Gastrocnemius medialis (tissue), 4 donors: ENCODE results near the gene NCAM2. TPM values are rescaled to one million over a fixed set of nuclear protein-coding genes. Genes with fewer than 3 reads are reported as not detected.

Experiments used
- ATAC-seq, 2 donors: fragments of 150-250 bp; one replicate each; pipeline ENCODE4 v1.9.1; 2016
- DNase-seq, 2 donors: peaks; one replicate each; pipeline ENCODE4 v3.0.0-alpha.2; 2019
- H3K27ac ChIP-seq, 4 donors: fragments of 200-600 bp; sonication (generic); 1 replicate in 1 of 4; 2 replicates in 3 of 4; pipeline ENCODE4 v1.5.1; 2016 to 2018; ENCODE audit warnings: mild to moderate bottlenecking in 2 of 4, moderate library complexity in 1 of 4
- H3K27me3 ChIP-seq, 3 donors: fragments of 200-600 bp; sonication (generic) in 2 of 3; 1 replicate in 1 of 3; 2 replicates in 2 of 3; pipeline versions ENCODE4 v1.5.1 to v1.6.0; 2016 to 2019; ENCODE audit warnings: mild to moderate bottlenecking in 1 of 3, moderate library complexity in 1 of 3
- H3K36me3 ChIP-seq, 2 donors: fragments of 200-600 bp; sonication (generic) in 1 of 2; one replicate each; pipeline ENCODE4 v1.5.1; 2017 to 2018
- H3K4me1 ChIP-seq, 2 donors: fragments of 200-600 bp; sonication (generic) in 1 of 2; one replicate each; pipeline ENCODE4 v1.5.1; 2016 to 2017; ENCODE audit warnings: mild to moderate bottlenecking in 2 of 2
- H3K4me3 ChIP-seq, 4 donors: fragments of 200-600 bp; sonication (generic) in 3 of 4; 1 replicate in 1 of 4; 2 replicates in 3 of 4; pipeline ENCODE4 v1.5.1; 2016 to 2019; ENCODE audit warnings: mild to moderate bottlenecking in 2 of 4
- H3K9me3 ChIP-seq, 3 donors: fragments of 200-600 bp; sonication (generic) in 2 of 3; 1 replicate in 1 of 3; 2 replicates in 2 of 3; pipeline ENCODE4 v1.5.1; 2016 to 2019
- CTCF ChIP-seq, 5 experiments: fragments of 450-650 bp in 3 of 5; fragments of 200-600 bp in 2 of 5; sonication (generic) in 2 of 5; IDR thresholded peaks in 4 of 5; conservative IDR thresholded peaks in 1 of 5; 1 replicate in 4 of 5; 2 replicates in 1 of 5; pipeline ENCODE4 v1.5.1; 2016 to 2019; ENCODE audit warnings: antibody characterized with exemption in 5 of 5, mild to moderate bottlenecking in 3 of 5, moderate library complexity in 3 of 5
- POLR2A ChIP-seq, 2 donors: fragments of 450-650 bp; IDR thresholded peaks; one replicate each; pipeline ENCODE4 v1.6.1; 2017; ENCODE audit warnings: antibody characterized with exemption in 2 of 2, mild to moderate bottlenecking in 2 of 2, moderate library complexity in 2 of 2
- in situ Hi-C, 4 donors: fragments of 200-750 bp; cut with MboI; loops; one replicate each; pipeline versions ENCODE4 v1.15.0 to v1.8.0; 2017; ENCODE audit warnings: low sequenced_read_pairs in 4 of 4
- intact Hi-C: fragments of 100-400 bp; cut with DNase I; formaldehyde crosslinking; loops from one replicate; pipeline ENCODE4 v1.15.1; 2023; ENCODE audit warnings: low total_unique reads
- total RNA-seq, 4 donors: library from RNA; depleted of rRNA; stranded (reverse); fragments of >200 nt; gene quantifications; one replicate each; pipeline versions ENCODE4 v1.1.0 to v1.2.3, GENCODE V29; 2016

NCAM2 gene
- total RNA-seq, 4 donors from 2014 or later, result 0.07 to 1.9 (median 0.65) TPM

DNA sequence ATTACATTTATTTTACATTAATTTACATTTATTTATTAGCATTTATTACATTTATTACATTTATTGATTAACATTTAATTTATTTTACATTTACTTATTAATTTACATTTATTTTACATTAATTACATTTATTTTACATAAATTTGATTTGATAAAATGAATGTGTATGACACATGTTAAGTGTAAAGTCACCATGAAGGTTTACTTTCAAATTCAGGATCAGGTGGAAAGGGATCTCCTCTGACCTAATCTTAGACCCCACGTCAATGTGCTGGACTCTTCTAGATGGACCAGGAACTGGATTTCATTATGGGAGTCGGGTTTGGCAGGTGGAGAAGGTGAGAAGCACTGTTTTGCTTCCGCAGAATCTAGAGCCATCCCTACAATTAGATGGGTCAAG, 76.1 kb downstream of the NCAM2 start:
- H3K36me3 ChIP-seq, result no peaks in the 10 kb centered on the region
- TF ChIP-seq POLR2A (IDR thresholded peaks at IDR 0.05), result no peak
- TF ChIP-seq CTCF (IDR thresholded peaks at IDR 0.05 in 4 of 5, conservative IDR thresholded peaks at IDR 0.05 in 1 of 5), result no peak
- no peaks in the 10 kb centered on the region for H3K9me3 ChIP-seq
- no peak overlapping the region for H3K27ac ChIP-seq
- in situ Hi-C loops (no loop called here), intact Hi-C loops (no loop called here)
- no peak for DNase-seq
- no peak overlapping the region for H3K4me3 ChIP-seq
- ATAC-seq, result no peak
- no peaks in the 10 kb centered on the region for H3K27me3 ChIP-seq
- no peaks in the 10 kb centered on the region for H3K4me1 ChIP-seq

GRCh38 chr21:21076051-21076450, 77.8 kb downstream of the NCAM2 start:
- no peaks in the 10 kb centered on the region for H3K4me1 ChIP-seq
- intact Hi-C loops (no loop called here), in situ Hi-C loops (no loop called here)
- DNase-seq, result no peak
- no peak for ATAC-seq
- no peaks in the 10 kb centered on the region for H3K27me3 ChIP-seq
- no peak for TF ChIP-seq POLR2A (IDR thresholded peaks at IDR 0.05)
- no peak for TF ChIP-seq CTCF (IDR thresholded peaks at IDR 0.05 in 4 of 5, conservative IDR thresholded peaks at IDR 0.05 in 1 of 5)
- H3K4me3 ChIP-seq, result no peak overlapping the region
- H3K27ac ChIP-seq, result no peak overlapping the region
- no peaks in the 10 kb centered on the region for H3K9me3 ChIP-seq
- H3K36me3 ChIP-seq, result no peaks in the 10 kb centered on the region

DNA sequence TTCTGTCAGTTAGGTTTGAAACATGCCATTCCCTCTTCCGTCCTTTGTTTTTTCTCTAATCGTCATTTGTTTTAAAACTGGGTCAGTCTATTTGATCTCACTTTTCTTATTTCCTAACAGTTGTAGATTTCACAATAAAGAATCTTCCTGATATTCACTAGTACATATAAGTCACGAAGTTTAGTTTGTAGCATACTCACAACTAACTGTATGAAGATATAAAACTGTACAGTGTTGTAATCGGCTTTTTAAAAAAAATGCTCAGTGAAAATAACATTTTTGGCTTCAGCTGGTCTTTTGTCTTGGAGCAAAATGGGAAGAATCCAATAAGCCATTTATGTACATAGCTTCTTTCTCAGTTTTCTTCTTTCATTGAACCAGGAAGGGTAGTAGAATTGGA, 78.3 kb downstream of the NCAM2 start:
- H3K4me3 ChIP-seq, result no peak overlapping the region
- no peak for ATAC-seq
- DNase-seq, result no peak
- no peak for TF ChIP-seq POLR2A (IDR thresholded peaks at IDR 0.05)
- H3K9me3 ChIP-seq, result no peaks in the 10 kb centered on the region
- no peak overlapping the region for H3K27ac ChIP-seq
- in situ Hi-C loops (no loop called here), intact Hi-C loops (no loop called here)
- H3K4me1 ChIP-seq, result no peaks in the 10 kb centered on the region
- no peaks in the 10 kb centered on the region for H3K36me3 ChIP-seq
- no peaks in the 10 kb centered on the region for H3K27me3 ChIP-seq

DNA sequence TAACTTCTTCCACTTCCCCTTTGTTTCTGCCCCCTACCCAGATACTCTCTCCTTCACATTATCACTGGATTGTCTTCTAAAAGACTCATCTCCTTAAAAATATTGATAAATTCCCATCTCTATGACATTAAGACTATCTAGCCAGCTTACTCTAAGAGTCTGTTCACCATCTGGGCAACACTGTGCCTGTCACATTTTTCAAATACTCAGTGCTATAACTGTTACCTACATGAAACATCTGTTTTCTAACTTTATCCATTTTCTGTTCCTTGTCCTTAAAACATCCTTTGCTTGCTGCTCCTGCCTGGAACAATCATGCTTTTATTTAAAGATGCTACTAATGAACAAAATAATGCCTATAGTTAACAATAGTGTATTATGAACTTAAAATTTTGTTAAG, 81.4 kb downstream of the NCAM2 start:
- no peak overlapping the region for H3K27ac ChIP-seq
- TF ChIP-seq CTCF (IDR thresholded peaks at IDR 0.05 in 4 of 5, conservative IDR thresholded peaks at IDR 0.05 in 1 of 5), result no peak
- TF ChIP-seq POLR2A (IDR thresholded peaks at IDR 0.05), result no peak
- no peaks in the 10 kb centered on the region for H3K4me1 ChIP-seq
- no peaks in the 10 kb centered on the region for H3K27me3 ChIP-seq
- in situ Hi-C loops, result no loop called here
- H3K36me3 ChIP-seq, result no peaks in the 10 kb centered on the region
- ATAC-seq (no peak), DNase-seq (no peak)
- H3K4me3 ChIP-seq, result no peak overlapping the region
- intact Hi-C loops, result no loop called here
- H3K9me3 ChIP-seq, result no peaks in the 10 kb centered on the region

- ATAC-seq (no peak), DNase-seq (no peak)
- Histone ChIP-seq H3K4me3 (no peak overlapping the region), H3K27ac (no peak overlapping the region), H3K9me3 (no peaks in the 10 kb centered on the region), H3K27me3 (no peaks in the 10 kb centered on the region), H3K4me1 (no peaks in the 10 kb centered on the region), H3K36me3 (no peaks in the 10 kb centered on the region)
- in situ Hi-C loops (no loop called here), intact Hi-C loops (no loop called here)
- no peak for TF ChIP-seq POLR2A (IDR thresholded peaks at IDR 0.05)
- no peak for TF ChIP-seq CTCF (IDR thresholded peaks at IDR 0.05 in 4 of 5, conservative IDR thresholded peaks at IDR 0.05 in 1 of 5)
These were observed 86.0 kb downstream of the NCAM2 start for GRCh38 chr21:21084179-21084578.
